H1 (cell line): ENCODE results near the gene NEB.
"Not testable (repeated sequence)": the region's sequence is repeated elsewhere in the genome, so short reads cannot be mapped to it uniquely, and the experiment has no call there.

Experiments used
- CREB1 ChIP-seq: IDR thresholded peaks from 2 replicates; pipeline ENCODE4 v1.6.1; 2012; ENCODE audit warnings: inconsistent platforms
- CTCF ChIP-seq, 3 experiments: IDR thresholded peaks; 1 replicate in 2 of 3; 2 replicates in 1 of 3; pipeline versions ENCODE4 v1.5.1 to v1.6.1; 2011; ENCODE audit warnings: low read length in 3 of 3, mild to moderate bottlenecking in 3 of 3, inconsistent platforms in 2 of 3, low read depth in 1 of 3, moderate library complexity in 1 of 3; ENCODE audit not compliant: insufficient read depth in 1 of 3; ENCODE audit errors: control extremely low read depth in 1 of 3
- GABPA ChIP-seq: IDR thresholded peaks from 2 replicates; pipeline ENCODE4 v1.6.1; 2011; ENCODE audit warnings: mild to moderate bottlenecking, low read length, moderate library complexity, borderline replicate concordance; ENCODE audit not compliant: insufficient read depth
- NANOG ChIP-seq: IDR thresholded peaks from 2 replicates; pipeline ENCODE4 v1.6.1; 2011; ENCODE audit warnings: low read length, low read depth, mild to moderate bottlenecking, inconsistent platforms; ENCODE audit not compliant: insufficient read depth, poor library complexity, severe bottlenecking
- RAD21 ChIP-seq, 2 experiments: IDR thresholded peaks in 1 of 2; conservative IDR thresholded peaks in 1 of 2; 2 replicates each; pipeline ENCODE4 v1.6.1; 2011; ENCODE audit warnings: low read depth in 2 of 2, low read length in 2 of 2, improper control_type of control experiment in 1 of 2, inconsistent platforms in 1 of 2, mild to moderate bottlenecking in 1 of 2, moderate library complexity in 1 of 2
- ZNF274 ChIP-seq: IDR thresholded peaks from 2 replicates; pipeline ENCODE4 v1.7.0; 2012; ENCODE audit warnings: low read length, borderline replicate concordance; ENCODE audit errors: extremely low read depth

DNA sequence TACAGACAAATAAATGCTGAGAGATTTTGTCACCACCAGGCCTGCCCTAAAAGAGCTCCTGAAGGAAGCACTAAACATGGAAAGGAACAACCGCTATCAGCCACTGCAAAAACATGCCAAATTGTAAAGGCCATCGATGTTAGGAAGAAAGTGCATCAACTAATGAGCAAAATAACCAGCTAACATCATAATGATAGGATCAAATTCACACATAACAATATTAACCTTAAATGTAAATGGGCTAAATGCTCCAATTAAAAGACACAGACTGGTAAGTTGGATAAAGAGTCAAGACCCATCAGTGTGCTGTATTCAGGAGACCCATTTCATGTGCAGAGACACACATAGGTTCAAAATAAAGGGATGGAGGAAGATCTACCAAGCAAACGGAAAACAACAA, 11.0 kb upstream of the NEB start:
- TF ChIP-seq ZNF274; CREB1; GABPA; NANOG; CTCF (IDR thresholded peaks at IDR 0.05; ENCODE audit: control extremely low read depth in 1 of 3, insufficient read depth in 1 of 3, low read depth in 1 of 3, low read length in 3 of 3); RAD21 (IDR thresholded peaks at IDR 0.05 in 1 of 2, conservative IDR thresholded peaks at IDR 0.05 in 1 of 2; ENCODE audit: low read depth in 2 of 2, low read length in 2 of 2): not testable (repeated sequence)
